GM12878 (cell line): ENCODE data around the gene KDM4C. TPM values are rescaled to one million over a fixed set of nuclear protein-coding genes. Genes with fewer than 3 reads are reported as not detected.

Experiments used
- ATAC-seq: fragments of 200-7000 bp; cut with Tn5 transposase; 3 replicates; pipeline ENCODE4 v1.9.1; 2020; ENCODE audit warnings: mild to moderate bottlenecking, moderate library complexity
- BruUV-seq: library from RNA; stranded (reverse); fragments of 400-500 nt; replicated peaks from 2 replicates; lab custom pipeline; 2021; lab: Mats Ljungman, UMichigan
- CTCF ChIA-PET: fragments of 300-600 bp; sonication (Branson Sonifier 250); formaldehyde crosslinking; extraction: SDS; loops from one replicate; lab custom pipeline; 2021; ENCODE audit warnings: inconsistent platforms; lab: Yijun Ruan, JAX
- POLR2A ChIA-PET: fragments of 350-600 bp; formaldehyde crosslinking; extraction: SDS; loops from one replicate; lab custom pipeline; 2021; ENCODE audit warnings: inconsistent platforms; lab: Charles Lee
- RAD21 ChIA-PET: fragments of 300-600 bp; sonication (Branson Sonifier 250); formaldehyde crosslinking; loops from one replicate; lab custom pipeline; 2023; ENCODE audit warnings: antibody characterized with exemption; ENCODE audit not compliant: unreplicated experiment; lab: Charles Lee
- SMC1A ChIA-PET: fragments of 300-600 bp; sonication (Branson Sonifier 250); formaldehyde crosslinking; loops from one replicate; lab custom pipeline; 2023; ENCODE audit not compliant: unreplicated experiment, uncharacterized antibody; lab: Charles Lee
- DNase-seq: peaks from one replicate; pipeline ENCODE4 v3.0.0-alpha.2; 2011; ENCODE audit warnings: low read depth, low spot score
- FAIRE-seq: peaks from 3 replicates; lab custom pipeline; 2011; peaks lifted over from hg19 to GRCh38; lab: Jason Lieb, UNC
- H2AFZ ChIP-seq: 2 replicates; pipeline ENCODE4 v1.6.0; 2011; ENCODE audit warnings: low read depth, low read length, control low read depth; ENCODE audit not compliant: control insufficient read depth
- H3K27ac ChIP-seq: 2 replicates; pipeline ENCODE4 v1.5.1; 2011; ENCODE audit warnings: control low read depth; ENCODE audit not compliant: control insufficient read depth, insufficient read depth
- H3K27me3 ChIP-seq, 2 experiments: replicated peaks in 1 of 2; 2 replicates each; pipeline versions ENCODE4 v1.6.0 to v1.6.1; 2011; ENCODE audit warnings: low read length in 1 of 2; ENCODE audit not compliant: control insufficient read depth in 2 of 2, insufficient read depth in 2 of 2
- H3K36me3 ChIP-seq, 2 experiments: 2 replicates each; pipeline ENCODE4 v1.5.1; 2011; ENCODE audit warnings: low read length in 1 of 2; ENCODE audit not compliant: control insufficient read depth in 2 of 2, insufficient read depth in 2 of 2
- H3K4me1 ChIP-seq: 2 replicates; pipeline ENCODE4 v1.6.1; 2011; ENCODE audit warnings: mild to moderate bottlenecking, low read length, moderate library complexity, mixed read lengths; ENCODE audit not compliant: control insufficient read depth, insufficient read depth
- H3K4me2 ChIP-seq: 2 replicates; pipeline ENCODE4 v1.6.0; 2011; ENCODE audit warnings: control low read depth; ENCODE audit not compliant: control insufficient read depth, insufficient read depth
- H3K4me3 ChIP-seq: fragments of 200-600 bp; sonication (generic); 2 replicates; pipeline ENCODE4 v1.5.1; 2016
- H3K79me2 ChIP-seq: 2 replicates; pipeline ENCODE4 v1.6.0; 2011; ENCODE audit warnings: low read length; ENCODE audit not compliant: control insufficient read depth, insufficient read depth
- H3K9ac ChIP-seq: 2 replicates; pipeline ENCODE4 v1.8.0; 2011; ENCODE audit warnings: low read length, control low read depth, mixed read lengths; ENCODE audit not compliant: control insufficient read depth, insufficient read depth
- H3K9me3 ChIP-seq: replicated peaks from 3 replicates; pipeline ENCODE4 v1.5.1; 2011; ENCODE audit warnings: mild to moderate bottlenecking, low read length; ENCODE audit not compliant: control insufficient read depth, insufficient read depth
- H4K20me1 ChIP-seq: 2 replicates; pipeline ENCODE4 v1.6.0; 2011; ENCODE audit not compliant: control insufficient read depth, insufficient read depth
- EP300 ChIP-seq, 2 experiments: fragments of 150-350 bp in 1 of 2; IDR thresholded peaks; 2 replicates each; pipeline ENCODE4 v1.6.1; 2011 to 2012; ENCODE audit warnings: low read depth in 2 of 2, low read length in 2 of 2, borderline replicate concordance in 1 of 2, improper control_type of control experiment in 1 of 2, inconsistent platforms in 1 of 2; ENCODE audit not compliant: control insufficient read depth in 1 of 2
- ESRRA ChIP-seq: IDR thresholded peaks from 2 replicates; pipeline ENCODE4 v1.6.1; 2012; ENCODE audit warnings: mild to moderate bottlenecking, low read length, improper control_type of control experiment
- FOS ChIP-seq: IDR thresholded peaks from 3 replicates; pipeline ENCODE4 v1.6.1; 2011; ENCODE audit warnings: borderline replicate concordance; ENCODE audit not compliant: insufficient read length; ENCODE audit errors: extremely low read depth
- FOXM1 ChIP-seq: IDR thresholded peaks from 2 replicates; pipeline ENCODE4 v1.6.1; 2012; ENCODE audit warnings: low read depth, mild to moderate bottlenecking, inconsistent platforms, low read length, moderate library complexity
- HCFC1 ChIP-seq: fragments of 150-350 bp; IDR thresholded peaks from 2 replicates; pipeline ENCODE4 v1.6.1; 2014; ENCODE audit warnings: low read length
- MLLT1 ChIP-seq: fragments of 450-650 bp; IDR thresholded peaks from 2 replicates; pipeline ENCODE4 v1.6.1; 2016; ENCODE audit warnings: mild to moderate bottlenecking
- MTA3 ChIP-seq: IDR thresholded peaks from 2 replicates; pipeline ENCODE4 v1.6.1; 2012; ENCODE audit warnings: low read length, inconsistent platforms, borderline replicate concordance
- MXI1 ChIP-seq: fragments of 150-350 bp; IDR thresholded peaks from 2 replicates; pipeline ENCODE4 v1.6.1; 2011; ENCODE audit warnings: low read depth, mild to moderate bottlenecking, inconsistent platforms, low read length, improper control_type of control experiment
- NBN ChIP-seq: fragments of 450-650 bp; IDR thresholded peaks from 2 replicates; pipeline ENCODE4 v1.6.1; 2016
- POLR2AphosphoS2 ChIP-seq: IDR thresholded peaks from 2 replicates; pipeline ENCODE4 v1.6.1; 2011; ENCODE audit warnings: low read depth, mild to moderate bottlenecking, low read length, improper control_type of control experiment, moderate library complexity
- TAF1 ChIP-seq: IDR thresholded peaks from 2 replicates; pipeline ENCODE4 v1.6.1; 2011; ENCODE audit warnings: mild to moderate bottlenecking, low read depth, low read length, borderline replicate concordance
- ZBTB4 ChIP-seq: fragments of 450-650 bp; formaldehyde crosslinking; IDR thresholded peaks from 2 replicates; pipeline ENCODE4 v1.4.0; 2022; ENCODE audit warnings: mild to moderate bottlenecking, moderate library complexity
- ZSCAN29 ChIP-seq: fragments of 450-650 bp; IDR thresholded peaks from 2 replicates; pipeline ENCODE4 v1.6.1; 2017; ENCODE audit warnings: mild to moderate bottlenecking, moderate library complexity
- WGBS: methylation state at CpG from one replicate; pipeline ENCODE4 v1.1.6; 2016; ENCODE audit warnings: low lambda C conversion rate; ENCODE audit not compliant: insufficient replicate concordance, insufficient coverage; ENCODE audit errors: missing lambda C conversion rate; 5-methylcytosine and 5-hydroxymethylcytosine counted together
- in situ Hi-C: fragments of 300-500 bp; cut with MboI; formaldehyde crosslinking; loops from 9 replicates; pipeline ENCODE4 v1.14.3; 2018; ENCODE audit warnings: mixed read lengths
- intact Hi-C: fragments of 100-400 bp; cut with micrococcal nuclease; formaldehyde crosslinking; loops from one replicate; pipeline ENCODE4 v1.14.2; 2022; ENCODE audit not compliant: unreplicated experiment
- polyA plus RNA-seq, 11 experiments: library from polyadenylated mRNA; depleted of rRNA in 4 of 11; unstranded in 6 of 11; stranded (reverse) in 5 of 11; fragments of >200 nt; fragmentation: Nextera tagmentation in 4 of 11; fragmentation: Illumina TruSeq in 1 of 11; extraction: Ambion mirVana in 4 of 11; extraction: Trizol in 1 of 11; gene quantifications; 1 replicate in 1 of 11; 2 replicates in 10 of 11; pipeline versions ENCODE4 v1.2.1 to v1.2.3, GENCODE V29; 2011 to 2016; ENCODE audit warnings: inconsistent platforms in 2 of 11, missing spikeins in 2 of 11, low read depth in 1 of 11
- total RNA-seq, 4 experiments: library from RNA; depleted of rRNA in 3 of 4; stranded (reverse); fragments of >200 nt in 3 of 4; fragmentation: Illumina TruSeq in 1 of 4; extraction: Trizol in 1 of 4; gene quantifications; 2 replicates each; pipeline versions ENCODE4 v1.2.1 to v1.2.3, GENCODE V29; 2013 to 2021
- TF ChIP-seq, protein P1 (sequence below): fragments of 450-650 bp; IDR thresholded peaks from 2 replicates; pipeline ENCODE4 v1.6.1; 2017; ENCODE audit warnings: mild to moderate bottlenecking, moderate library complexity

KDM4C gene
- total and polyA plus RNA-seq, 10 of the 15 experiments (the other 5 are each of a cell fraction or from before 2014, with no cell fraction given) = 6.8 to 41.2 (median 20.1) TPM

- DNase-seq (no peak), FAIRE-seq (no peak), ATAC-seq (no peak)
- Histone ChIP-seq H3K79me2 (no peaks in the 10 kb centered on the region), H2AFZ (no peak overlapping the region), H3K9me3 (no peaks in the 10 kb centered on the region; the same call in 2 of the 3 replicates), H3K9ac (no peak overlapping the region), H4K20me1 (no peaks in the 10 kb centered on the region), H3K4me1 (no peaks in the 10 kb centered on the region), H3K4me2 (no peak overlapping the region), H3K27me3 (no peaks in the 10 kb centered on the region), H3K27ac (no peak overlapping the region), H3K4me3 (no peak overlapping the region), H3K36me3 (peaks cover 3 to 7% of the 10 kb centered on the region in 2 experiments; a peak in 3 of 4 replicates)
- no TSS peak for BruUV-seq
- intact Hi-C loops (no loop called here), in situ Hi-C loops (no loop called here)
- SMC1A ChIA-PET = interaction anchor here (0.9 to 1.2 kb wide), 2 partner anchors 9 to 11 kb away, joined by 3 to 5 read pairs; no protein-coding TSS in a partner anchor
- WGBS = 87% methylated on average over 6 of the region's 6 CpGs
- POLR2A ChIA-PET = no interaction called here
- RAD21 ChIA-PET = no interaction called here
- CTCF ChIA-PET = no interaction called here
- no peak for TF ChIP-seq ESRRA
- TF ChIP-seq ZSCAN29 = no peak
- TF ChIP-seq ZBTB4 (CRISPR knock-in tag) = no peak
- no peak for TF ChIP-seq FOS
- no peak for TF ChIP-seq MLLT1
- TF ChIP-seq FOXM1 = no peak
- TF ChIP-seq POLR2AphosphoS2 = no peak
- no peak for TF ChIP-seq MTA3
- no peak for TF ChIP-seq NBN
- no peak for TF ChIP-seq HCFC1
- TF ChIP-seq, protein P1, sequence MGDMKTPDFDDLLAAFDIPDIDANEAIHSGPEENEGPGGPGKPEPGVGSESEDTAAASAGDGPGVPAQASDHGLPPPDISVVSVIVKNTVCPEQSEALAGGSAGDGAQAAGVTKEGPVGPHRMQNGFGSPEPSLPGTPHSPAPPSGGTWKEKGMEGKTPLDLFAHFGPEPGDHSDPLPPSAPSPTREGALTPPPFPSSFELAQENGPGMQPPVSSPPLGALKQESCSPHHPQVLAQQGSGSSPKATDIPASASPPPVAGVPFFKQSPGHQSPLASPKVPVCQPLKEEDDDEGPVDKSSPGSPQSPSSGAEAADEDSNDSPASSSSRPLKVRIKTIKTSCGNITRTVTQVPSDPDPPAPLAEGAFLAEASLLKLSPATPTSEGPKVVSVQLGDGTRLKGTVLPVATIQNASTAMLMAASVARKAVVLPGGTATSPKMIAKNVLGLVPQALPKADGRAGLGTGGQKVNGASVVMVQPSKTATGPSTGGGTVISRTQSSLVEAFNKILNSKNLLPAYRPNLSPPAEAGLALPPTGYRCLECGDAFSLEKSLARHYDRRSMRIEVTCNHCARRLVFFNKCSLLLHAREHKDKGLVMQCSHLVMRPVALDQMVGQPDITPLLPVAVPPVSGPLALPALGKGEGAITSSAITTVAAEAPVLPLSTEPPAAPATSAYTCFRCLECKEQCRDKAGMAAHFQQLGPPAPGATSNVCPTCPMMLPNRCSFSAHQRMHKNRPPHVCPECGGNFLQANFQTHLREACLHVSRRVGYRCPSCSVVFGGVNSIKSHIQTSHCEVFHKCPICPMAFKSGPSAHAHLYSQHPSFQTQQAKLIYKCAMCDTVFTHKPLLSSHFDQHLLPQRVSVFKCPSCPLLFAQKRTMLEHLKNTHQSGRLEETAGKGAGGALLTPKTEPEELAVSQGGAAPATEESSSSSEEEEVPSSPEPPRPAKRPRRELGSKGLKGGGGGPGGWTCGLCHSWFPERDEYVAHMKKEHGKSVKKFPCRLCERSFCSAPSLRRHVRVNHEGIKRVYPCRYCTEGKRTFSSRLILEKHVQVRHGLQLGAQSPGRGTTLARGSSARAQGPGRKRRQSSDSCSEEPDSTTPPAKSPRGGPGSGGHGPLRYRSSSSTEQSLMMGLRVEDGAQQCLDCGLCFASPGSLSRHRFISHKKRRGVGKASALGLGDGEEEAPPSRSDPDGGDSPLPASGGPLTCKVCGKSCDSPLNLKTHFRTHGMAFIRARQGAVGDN = no peak
- TF ChIP-seq MXI1 = no peak
- no peak for TF ChIP-seq TAF1
- TF ChIP-seq EP300 (IDR thresholded peaks at IDR 0.05; ENCODE audit: borderline replicate concordance in 1 of 2, control insufficient read depth in 1 of 2, low read depth in 2 of 2, low read length in 2 of 2) = no peak
Observed at GRCh38 chr9:6838158-6838557, 80.4 kb downstream of the KDM4C start.
